ENCODE results near the gene TPMT. TPM values are rescaled to one million over a fixed set of nuclear protein-coding genes. Genes with fewer than 3 reads are reported as not detected.

Gene TPMT
- polyA plus RNA-seq, 1 donor = 25.7 TPM

Other genes with a start within 250 kb of the TPMT start
- gene KIF13A, start 167.4 kb downstream of the TPMT start, polyA plus RNA-seq (ENCODE audit: insufficient read length) = 43.1 TPM
- 1.9 TPM for gene NHLRC1, start 32.4 kb downstream of the TPMT start, polyA plus RNA-seq (ENCODE audit: insufficient read length)
- gene KDM1B, start 345 bp upstream of the TPMT start, polyA plus RNA-seq (ENCODE audit: insufficient read length) = 20.9 TPM
- gene DEK, start 109.5 kb upstream of the TPMT start, polyA plus RNA-seq (ENCODE audit: insufficient read length) = 257 TPM
- 20.5 TPM for gene RNF144B, start 232.3 kb upstream of the TPMT start, polyA plus RNA-seq (ENCODE audit: insufficient read length)

All from left kidney (tissue), 1 donor.